Body of pancreas (tissue), 4 donors: ENCODE data around the gene RAB17. TPM values are rescaled to one million over a fixed set of nuclear protein-coding genes. Genes with fewer than 3 reads are reported as not detected.
"Not testable (repeated sequence)": the region's sequence is repeated elsewhere in the genome, so short reads cannot be mapped to it uniquely, and the experiment has no call there.

Experiments
- ATAC-seq: fragments of 150-250 bp; one replicate; pipeline ENCODE4 v1.9.1; 2016
- DNase-seq, 4 donors: peaks; one replicate each; pipeline ENCODE4 v3.0.0-alpha.2; 2019
- H3K27ac ChIP-seq, 4 donors: fragments of 200-600 bp; sonication (generic); 1 replicate in 3 of 4; 2 replicates in 1 of 4; pipeline versions ENCODE4 v1.5.1 to v1.6.1; 2016 to 2019; ENCODE audit warnings: mild to moderate bottlenecking in 1 of 4, mixed read lengths in 1 of 4, moderate library complexity in 1 of 4
- H3K27me3 ChIP-seq, 2 donors: fragments of 200-600 bp; sonication (generic); one replicate each; pipeline ENCODE4 v1.6.0; 2016; ENCODE audit warnings: mild to moderate bottlenecking in 1 of 2
- H3K36me3 ChIP-seq, 2 donors: fragments of 200-600 bp; sonication (generic); replicated peaks in 1 of 2; 2 replicates each; pipeline ENCODE4 v1.5.1; 2016; ENCODE audit warnings: low read depth in 2 of 2; ENCODE audit not compliant: insufficient read depth in 1 of 2
- H3K4me1 ChIP-seq: fragments of 200-600 bp; sonication (generic); one replicate; pipeline ENCODE4 v1.6.0; 2016
- H3K4me3 ChIP-seq, 2 donors: fragments of 200-600 bp; sonication (generic); 1 replicate in 1 of 2; 2 replicates in 1 of 2; pipeline ENCODE4 v1.5.1; 2016 to 2019
- H3K9me3 ChIP-seq, 3 donors: fragments of 200-600 bp; sonication (generic); 1 replicate in 2 of 3; 2 replicates in 1 of 3; pipeline ENCODE4 v1.5.1; 2016
- POLR2A ChIP-seq, 3 donors: fragments of 450-650 bp; IDR thresholded peaks; one replicate each; pipeline ENCODE4 v1.6.1; 2016; ENCODE audit warnings: antibody characterized with exemption in 3 of 3, mild to moderate bottlenecking in 2 of 3
- whole genome bisulfite sequencing, 2 donors: methylation state at CpG; one replicate each; pipeline ENCODE4 v1.1.5; 2017; 5-methylcytosine and 5-hydroxymethylcytosine counted together
- intact Hi-C: fragments of 100-400 bp; cut with DNase I; formaldehyde crosslinking; loops from one replicate; pipeline ENCODE4 v1.15.1; 2023
- total RNA-seq, 2 donors: library from RNA; depleted of rRNA; stranded (reverse); fragments of >200 nt; gene quantifications; one replicate each; pipeline ENCODE4 v1.1.0, GENCODE V29; 2016
- TF ChIP-seq, protein P1 (sequence below), 7 experiments: fragments of 450-650 bp in 4 of 7; fragments of 200-600 bp in 3 of 7; sonication (generic) in 3 of 7; IDR thresholded peaks; one replicate each; pipeline ENCODE4 v1.5.1; 2016 to 2019; ENCODE audit warnings: antibody characterized with exemption in 7 of 7

The RAB17 gene
- total RNA-seq, 2 donors from 2014 or later: 35.3 to 38.9 TPM

GRCh38 chr2:237597196-237598145 lies 6.9 kb upstream of the RAB17 start:
- Histone ChIP-seq H3K27ac (no peak overlapping the region), H3K4me1 (peaks cover 32% of the 10 kb centered on the region), H3K27me3 (no peaks in the 10 kb centered on the region), H3K4me3 (no peak overlapping the region), H3K36me3 (no peaks in the 10 kb centered on the region), H3K9me3 (no peaks in the 10 kb centered on the region)
- DNase-seq: no peak
- intact Hi-C loops: no loop called here
- no peak for ATAC-seq
- TF ChIP-seq, protein P1, sequence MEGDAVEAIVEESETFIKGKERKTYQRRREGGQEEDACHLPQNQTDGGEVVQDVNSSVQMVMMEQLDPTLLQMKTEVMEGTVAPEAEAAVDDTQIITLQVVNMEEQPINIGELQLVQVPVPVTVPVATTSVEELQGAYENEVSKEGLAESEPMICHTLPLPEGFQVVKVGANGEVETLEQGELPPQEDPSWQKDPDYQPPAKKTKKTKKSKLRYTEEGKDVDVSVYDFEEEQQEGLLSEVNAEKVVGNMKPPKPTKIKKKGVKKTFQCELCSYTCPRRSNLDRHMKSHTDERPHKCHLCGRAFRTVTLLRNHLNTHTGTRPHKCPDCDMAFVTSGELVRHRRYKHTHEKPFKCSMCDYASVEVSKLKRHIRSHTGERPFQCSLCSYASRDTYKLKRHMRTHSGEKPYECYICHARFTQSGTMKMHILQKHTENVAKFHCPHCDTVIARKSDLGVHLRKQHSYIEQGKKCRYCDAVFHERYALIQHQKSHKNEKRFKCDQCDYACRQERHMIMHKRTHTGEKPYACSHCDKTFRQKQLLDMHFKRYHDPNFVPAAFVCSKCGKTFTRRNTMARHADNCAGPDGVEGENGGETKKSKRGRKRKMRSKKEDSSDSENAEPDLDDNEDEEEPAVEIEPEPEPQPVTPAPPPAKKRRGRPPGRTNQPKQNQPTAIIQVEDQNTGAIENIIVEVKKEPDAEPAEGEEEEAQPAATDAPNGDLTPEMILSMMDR (IDR thresholded peaks at IDR 0.05): no peak
- TF ChIP-seq POLR2A (IDR thresholded peaks at IDR 0.05): no peak
- WGBS, 2 donors: 89% methylated on average over 28 to 29 of the region's 29 CpGs

- intact Hi-C loops: no loop called here
- ATAC-seq: no peak
- H3K27ac ChIP-seq: no peak overlapping the region
- no peaks in the 10 kb centered on the region for H3K27me3 ChIP-seq
- no peak for TF ChIP-seq POLR2A (IDR thresholded peaks at IDR 0.05)
- TF ChIP-seq, protein P1 (IDR thresholded peaks at IDR 0.05): no peak
- no peaks in the 10 kb centered on the region for H3K9me3 ChIP-seq
- no peak overlapping the region for H3K4me3 ChIP-seq
- H3K36me3 ChIP-seq: no peaks in the 10 kb centered on the region
- no peak for DNase-seq
- peaks cover 41% of the 10 kb centered on the region for H3K4me1 ChIP-seq
- 87 to 93% methylated on average over 10 to 13 of the region's 13 CpGs for WGBS, 2 donors
These were observed 6.1 kb upstream of the RAB17 start for GRCh38 chr2:237596520-237597195.

DNA sequence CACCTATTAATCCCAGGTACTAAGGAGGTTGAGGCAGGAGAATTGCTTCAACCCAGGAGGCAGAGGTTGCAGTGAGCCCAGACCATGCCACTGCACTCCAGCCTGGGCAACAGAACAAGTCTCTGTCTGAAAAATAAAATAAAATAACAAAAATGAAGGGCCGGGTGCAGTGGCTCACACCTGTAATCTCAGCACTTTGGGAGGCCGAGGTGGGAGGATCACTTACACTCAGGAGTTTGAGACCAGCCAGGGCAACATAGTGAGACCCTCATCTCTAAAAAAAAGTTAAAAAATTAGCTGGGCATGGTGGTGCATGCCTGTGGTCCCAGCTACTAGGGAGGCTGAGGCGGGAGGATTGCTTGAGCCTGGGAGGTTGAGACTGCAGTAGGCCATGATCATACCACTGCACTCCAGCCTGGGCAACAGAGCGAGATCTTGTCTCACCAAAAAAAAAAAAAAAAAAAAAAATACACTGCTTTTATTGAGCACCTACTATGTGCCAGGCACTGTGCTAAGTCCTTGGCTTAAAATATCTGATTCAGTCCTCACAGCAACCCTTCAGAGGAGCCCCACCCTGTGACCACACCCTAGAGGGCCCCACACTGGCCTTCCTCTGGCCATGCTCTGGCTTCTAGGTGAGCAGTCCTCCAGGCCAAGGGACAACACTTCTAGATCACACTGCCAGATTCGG lies 5.4 kb upstream of the RAB17 start:
- H3K36me3 ChIP-seq, H3K9me3 ChIP-seq, H3K27me3 ChIP-seq, H3K4me3 ChIP-seq, intact Hi-C loops, DNase-seq, ATAC-seq: not testable (repeated sequence)
- peak overlapping the region; percentile 61 to 80 (median 72) for H3K27ac ChIP-seq
- H3K4me1 ChIP-seq: peaks cover 47% of the 10 kb centered on the region
- WGBS, 2 donors: 95% methylated on average over 5 of the region's 5 CpGs

DNA sequence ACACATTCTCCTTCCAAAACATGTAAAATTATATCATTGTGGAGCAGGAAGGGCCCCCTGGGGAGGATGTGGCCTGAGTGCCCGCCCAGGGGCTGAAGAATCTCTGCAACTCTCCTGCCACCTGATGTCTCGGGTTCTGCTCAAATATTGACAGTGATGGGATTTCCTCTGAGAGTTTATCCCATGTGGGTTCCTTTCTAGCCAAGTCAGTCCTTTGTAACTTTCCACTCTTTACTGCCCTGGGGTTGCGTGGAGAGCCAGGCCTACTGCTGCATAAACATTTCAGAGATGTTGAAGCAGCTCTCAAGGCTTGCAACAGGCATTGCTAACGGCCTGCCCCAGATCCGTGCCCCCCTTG lies 4.0 kb upstream of the RAB17 start:
- no peak for ATAC-seq
- Histone ChIP-seq H3K4me1 (peaks cover 50% of the 10 kb centered on the region), H3K4me3 (no peak overlapping the region), H3K36me3 (no peaks in the 10 kb centered on the region), H3K27me3 (no peaks in the 10 kb centered on the region), H3K9me3 (no peaks in the 10 kb centered on the region), H3K27ac (peak overlapping the region; percentile 61 to 80 (median 72))
- 44 to 55% methylated on average over 5 of the region's 5 CpGs for WGBS, 2 donors
- TF ChIP-seq, protein P1 (IDR thresholded peaks at IDR 0.05): no peak
- TF ChIP-seq POLR2A (IDR thresholded peaks at IDR 0.05): no peak
- no peak for DNase-seq
- intact Hi-C loops: no loop called here
